GM21529 (cell line): ENCODE results near the gene C1orf105.
"Not testable (repeated sequence)": the region's sequence is repeated elsewhere in the genome, so short reads cannot be mapped to it uniquely, and the experiment has no call there.

Experiments used
- ATAC-seq: cut with Tn5 transposase; IDR thresholded peaks from one replicate; pipeline ENCODE4 v1.9.1; 2021; ENCODE audit not compliant: unreplicated experiment

The C1orf105 gene

DNA sequence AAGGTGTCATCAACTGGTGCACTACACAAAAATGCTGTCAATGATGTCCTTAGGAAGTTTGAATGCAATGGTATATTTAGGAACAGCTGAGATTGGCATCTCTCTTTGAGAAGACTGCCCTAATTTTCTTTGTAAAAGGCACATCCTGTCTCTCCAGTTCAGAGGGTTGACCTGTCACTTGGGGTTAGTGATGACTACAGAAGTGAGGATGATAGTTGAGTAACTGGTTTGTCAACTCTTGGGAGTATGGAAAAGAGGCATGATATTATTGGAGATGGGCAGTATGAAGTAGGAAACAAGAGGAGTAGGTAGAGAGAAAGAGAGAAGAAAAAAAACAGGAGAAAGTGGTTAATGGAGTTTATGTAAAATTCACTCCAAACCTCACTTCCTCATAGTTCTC, 63.8 kb downstream of the C1orf105 start:
- no peak for ATAC-seq

DNA sequence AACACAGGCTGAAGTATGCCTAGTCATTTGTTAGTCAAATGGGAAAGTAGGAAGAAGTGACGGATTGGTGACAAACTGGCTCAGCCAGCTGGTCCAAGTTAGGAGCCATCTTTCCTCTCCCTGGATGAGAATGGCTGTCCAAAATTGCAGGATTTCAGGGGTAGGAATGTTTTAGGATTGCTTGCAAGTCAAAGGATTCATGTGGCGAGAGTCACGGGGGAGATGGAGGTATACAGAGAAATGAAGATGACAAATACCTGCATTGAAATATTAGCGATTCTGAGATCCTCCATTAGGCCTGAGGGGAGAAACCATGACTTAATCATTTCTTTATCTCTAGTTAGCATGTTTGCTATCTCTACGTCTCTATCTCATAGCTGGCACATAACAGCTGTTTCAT, 65.1 kb downstream of the C1orf105 start:
- ATAC-seq: no peak

DNA sequence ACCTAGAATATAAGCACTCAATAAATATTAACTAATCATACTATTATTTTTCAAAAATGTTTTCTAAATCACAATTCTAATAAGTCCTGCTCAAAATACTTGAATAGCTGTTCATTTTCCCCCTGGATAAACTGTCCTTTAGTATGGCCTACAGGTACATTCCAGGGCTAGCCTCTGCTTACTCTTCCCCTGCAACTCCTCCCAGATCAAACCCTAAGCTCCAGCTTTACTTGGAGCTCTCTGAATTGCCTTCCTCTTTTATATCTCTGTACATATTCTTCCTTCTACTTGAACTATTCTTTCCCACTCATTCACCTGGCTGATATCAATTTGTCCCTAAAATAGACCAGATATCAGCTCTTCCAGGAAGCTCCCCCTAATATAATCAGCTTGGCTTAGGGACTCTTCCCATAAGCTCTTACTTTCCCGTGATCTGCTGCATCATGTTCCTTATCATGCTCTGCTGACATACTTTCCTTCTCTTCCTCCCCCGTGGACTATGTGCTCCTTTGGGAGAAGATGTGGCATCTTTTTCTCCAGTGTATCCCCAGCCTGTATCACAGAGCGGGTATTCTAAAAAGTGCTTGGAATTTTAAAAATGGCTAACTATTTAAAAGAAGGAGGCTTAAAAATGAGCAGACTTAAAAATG, 66.4 kb downstream of the C1orf105 start:
- ATAC-seq: no peak

DNA sequence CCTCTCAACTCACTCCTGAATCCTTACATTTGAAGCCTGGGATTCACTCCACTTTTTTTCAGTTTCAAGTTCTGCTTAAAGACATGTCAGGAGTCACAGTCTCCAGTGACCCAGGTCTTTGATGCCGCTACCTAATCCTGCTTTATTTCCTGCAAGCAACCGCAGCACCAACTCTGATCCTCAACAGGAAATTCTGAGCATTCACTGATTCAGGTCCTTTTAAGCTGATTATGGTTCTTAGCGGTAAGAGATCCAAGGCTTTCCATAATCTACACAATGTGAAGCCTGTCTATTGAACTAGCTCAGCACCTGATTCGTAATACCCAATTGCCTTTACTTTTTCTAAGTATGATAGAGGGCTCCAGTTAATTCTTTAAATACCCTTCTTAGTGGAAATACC, 67.1 kb downstream of the C1orf105 start:
- no peak for ATAC-seq

DNA sequence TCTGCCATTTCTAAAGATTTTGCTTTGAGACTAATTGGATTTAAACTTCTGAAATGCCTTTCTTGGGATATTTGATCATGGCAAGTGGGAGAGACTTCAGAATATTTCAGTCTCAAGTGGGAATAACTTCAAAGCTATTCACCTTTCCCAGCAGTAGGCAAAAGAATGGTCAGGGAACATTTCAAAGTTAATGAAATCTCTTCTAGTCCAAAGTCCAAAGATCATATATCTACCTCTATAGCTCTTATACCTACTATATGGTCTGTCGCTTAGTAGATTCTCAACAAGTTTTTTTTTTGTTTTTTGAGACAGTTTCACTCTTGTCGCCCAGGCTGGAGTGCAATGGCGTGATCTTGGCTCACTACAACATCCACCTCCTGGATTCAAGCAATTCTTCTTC, 67.9 kb downstream of the C1orf105 start:
- ATAC-seq: no peak

DNA sequence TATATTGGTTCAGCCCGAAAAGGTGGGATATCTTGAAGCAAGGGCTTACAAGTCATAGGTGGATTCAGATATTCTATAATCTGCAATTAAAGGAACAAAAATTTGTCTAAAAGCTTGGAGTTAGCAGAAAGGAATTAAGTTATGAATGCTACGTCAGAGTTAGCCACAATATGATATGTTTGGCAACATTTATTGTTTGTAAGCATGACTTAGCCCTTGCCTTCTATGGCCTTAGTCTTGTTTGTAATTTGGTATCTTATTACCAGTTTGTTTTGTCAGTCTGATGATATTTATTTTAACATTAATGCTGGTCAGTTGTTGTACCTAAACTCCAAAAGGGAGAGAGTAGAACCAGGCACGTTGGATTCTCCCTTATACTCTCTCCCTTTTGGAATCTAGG, 69.4 kb downstream of the C1orf105 start:
- no peak for ATAC-seq

DNA sequence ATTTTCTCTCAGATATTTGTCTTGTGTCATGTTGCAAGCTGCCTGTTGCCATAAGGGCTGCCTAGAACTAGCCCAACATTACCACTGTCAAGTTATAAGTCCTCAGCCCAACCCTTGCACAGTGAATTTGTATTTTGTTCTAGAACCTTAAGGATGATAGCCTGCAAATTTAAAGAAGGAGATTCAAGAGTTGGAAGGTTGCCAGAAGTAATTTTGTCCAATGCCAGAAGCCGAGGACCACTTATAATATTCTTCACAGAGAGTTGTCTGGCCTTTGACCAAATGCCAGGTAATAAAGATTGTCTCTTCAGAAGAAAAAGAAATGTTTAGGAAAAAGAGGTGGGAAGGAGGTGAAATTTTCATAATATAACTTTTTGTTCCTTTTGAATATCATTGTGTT, 71.9 kb downstream of the C1orf105 start:
- ATAC-seq: no peak

DNA sequence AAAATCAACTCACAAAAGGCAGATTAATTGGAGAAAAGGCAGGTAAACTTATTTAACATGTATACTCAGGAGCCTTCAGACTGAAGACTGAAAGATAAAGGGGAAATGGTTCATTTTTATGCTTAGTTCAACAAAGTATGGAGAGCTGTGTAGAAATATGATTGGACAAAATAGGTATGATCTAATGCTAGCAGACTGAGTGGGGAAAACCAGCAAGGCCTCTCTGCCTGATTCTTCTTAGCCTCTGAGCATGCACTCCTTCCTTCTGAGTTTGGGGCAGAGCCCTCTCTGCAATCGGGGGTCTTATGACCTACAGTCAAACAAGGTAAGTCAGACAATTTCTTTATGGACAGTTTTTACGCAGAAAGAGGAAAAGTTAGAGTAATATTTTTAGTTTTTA, 73.7 kb downstream of the C1orf105 start:
- ATAC-seq: no peak

DNA sequence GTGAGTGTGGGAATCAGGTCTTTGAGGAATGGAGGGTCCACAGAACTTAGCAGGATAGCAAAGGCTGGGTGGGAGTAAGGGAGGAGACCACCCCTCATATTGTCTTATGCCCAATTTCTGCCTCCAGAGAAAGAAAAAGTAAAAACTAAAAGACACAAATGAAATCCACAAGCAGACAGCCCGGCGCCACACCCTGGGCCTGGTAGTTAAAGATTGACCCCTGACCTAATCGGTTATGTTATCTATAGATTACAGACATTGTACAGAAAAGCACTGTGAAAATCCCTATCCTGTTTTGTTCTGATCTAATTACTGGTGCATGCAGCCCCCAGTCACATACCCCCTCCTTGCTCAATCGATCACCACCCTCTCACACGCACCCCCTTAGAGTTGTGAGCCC, 75.6 kb downstream of the C1orf105 start:
- ATAC-seq: not testable (repeated sequence)

DNA sequence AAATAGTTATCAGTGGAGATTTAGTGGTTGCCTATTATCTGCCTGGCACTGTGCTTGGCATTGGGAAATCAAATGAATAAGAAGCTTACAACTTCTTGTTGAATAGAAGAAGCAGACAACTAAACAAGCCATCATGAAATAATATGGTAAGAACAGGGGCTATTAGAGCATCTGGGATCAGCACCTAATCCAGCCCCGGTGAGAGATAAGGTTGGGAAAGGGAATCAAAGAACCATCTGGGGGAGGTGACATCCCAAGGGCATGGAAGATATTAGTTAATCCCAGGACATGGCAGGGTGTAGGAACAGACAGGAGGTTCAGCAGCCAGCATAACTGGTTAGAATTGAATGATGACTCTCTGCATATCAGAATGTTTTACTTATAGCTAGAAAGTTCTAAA, 76.2 kb downstream of the C1orf105 start:
- no peak for ATAC-seq

DNA sequence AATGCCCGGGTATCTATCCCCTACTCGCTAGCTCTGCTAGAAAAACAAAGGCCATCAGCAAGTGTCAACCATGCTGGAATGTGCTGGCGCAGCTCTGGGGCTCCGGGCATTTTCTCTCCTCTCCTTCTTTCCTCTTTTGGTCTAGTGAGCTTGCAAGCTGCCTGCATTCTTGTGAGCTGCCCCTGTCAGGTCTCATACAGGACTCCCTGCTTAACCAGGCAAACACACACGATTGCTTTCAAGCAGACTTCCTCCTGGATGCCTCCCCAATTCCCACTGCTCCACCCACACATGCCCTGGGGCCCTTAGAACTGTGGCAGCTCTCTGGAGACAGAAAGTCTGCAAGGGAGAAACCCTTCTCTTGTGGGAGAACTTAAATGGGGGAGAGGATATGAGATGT, 76.7 kb downstream of the C1orf105 start:
- no peak for ATAC-seq

DNA sequence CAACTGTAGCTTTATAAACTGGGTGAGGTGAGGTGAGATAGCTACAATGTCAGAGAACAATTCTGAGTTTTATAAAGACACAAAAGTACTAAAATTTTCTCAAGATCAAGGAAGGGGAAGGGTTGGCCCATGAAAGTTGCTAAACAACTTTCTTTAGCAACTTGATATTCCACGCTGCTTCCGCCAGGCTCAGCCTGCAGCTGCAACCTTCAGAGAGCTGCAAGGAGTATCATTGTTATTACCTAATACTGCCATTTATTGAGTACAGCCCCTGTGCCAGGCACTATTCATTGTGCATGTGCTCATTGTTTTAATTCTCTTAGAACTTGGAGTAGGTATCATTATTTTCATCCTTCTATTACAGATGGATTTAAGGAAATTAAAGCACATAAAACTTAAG, 78.4 kb downstream of the C1orf105 start:
- no peak for ATAC-seq

DNA sequence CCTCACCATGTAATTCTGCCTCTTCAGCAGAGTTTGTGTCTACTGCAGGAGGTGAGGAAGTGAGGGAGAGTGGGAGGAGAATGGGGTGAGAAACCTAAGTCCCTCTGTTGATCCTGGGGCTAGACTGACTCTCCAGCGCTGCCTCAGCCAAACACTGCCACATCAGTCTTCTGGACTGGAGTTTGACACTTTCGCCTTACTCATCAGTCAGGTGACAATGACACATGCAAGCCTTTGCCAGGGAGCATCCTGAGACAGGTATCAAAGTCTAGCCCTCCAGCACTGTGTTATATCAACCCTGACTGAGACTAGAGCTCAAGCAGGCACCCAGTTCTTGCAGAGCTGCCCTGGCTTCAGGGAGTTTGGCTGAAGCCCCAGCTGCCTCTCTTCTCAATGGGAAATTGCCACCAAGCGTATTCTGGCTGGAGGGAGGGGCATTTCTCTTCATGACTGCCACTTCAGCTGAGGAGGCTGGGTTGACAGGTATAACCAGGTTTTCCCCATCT, 79.2 kb downstream of the C1orf105 start:
- no peak for ATAC-seq

DNA sequence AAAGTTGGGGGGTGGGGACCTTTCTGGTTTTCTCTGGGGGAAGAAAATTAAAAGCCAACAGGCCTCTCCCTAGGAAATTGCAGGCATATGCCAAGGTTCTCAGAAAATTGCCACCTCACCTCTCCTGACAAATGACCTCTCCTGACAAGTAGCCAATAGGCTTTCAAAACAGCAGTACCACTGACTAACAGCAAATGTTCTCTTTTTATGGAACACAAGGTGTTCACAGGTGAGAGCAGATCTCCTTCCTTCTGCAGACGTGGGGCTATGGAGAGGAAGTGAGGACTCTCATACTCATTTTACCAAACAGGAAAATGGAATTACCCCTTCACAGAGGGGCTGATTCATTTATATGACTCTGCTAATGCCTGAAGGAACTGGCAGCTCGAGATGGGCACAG, 79.7 kb downstream of the C1orf105 start:
- ATAC-seq: no peak

DNA sequence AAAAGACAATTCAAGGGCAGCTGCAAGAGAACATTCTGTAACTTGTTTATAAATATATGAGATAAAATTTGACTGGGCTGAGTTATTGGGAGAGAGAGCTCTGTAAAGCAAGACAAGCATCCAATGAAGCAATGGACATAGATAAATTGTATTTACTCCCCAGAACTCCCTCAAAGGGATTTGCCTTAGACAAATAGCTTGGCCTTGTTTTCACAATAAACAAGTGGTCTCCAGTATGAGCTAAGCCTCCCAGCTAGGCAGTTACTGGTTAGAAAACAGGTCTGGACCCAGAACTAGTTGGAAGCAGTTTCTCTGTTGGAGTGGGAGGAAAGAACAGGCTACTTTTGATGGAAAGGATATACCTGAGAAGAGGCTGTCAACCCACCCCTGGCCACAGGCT, 87.3 kb downstream of the C1orf105 start:
- no peak for ATAC-seq

DNA sequence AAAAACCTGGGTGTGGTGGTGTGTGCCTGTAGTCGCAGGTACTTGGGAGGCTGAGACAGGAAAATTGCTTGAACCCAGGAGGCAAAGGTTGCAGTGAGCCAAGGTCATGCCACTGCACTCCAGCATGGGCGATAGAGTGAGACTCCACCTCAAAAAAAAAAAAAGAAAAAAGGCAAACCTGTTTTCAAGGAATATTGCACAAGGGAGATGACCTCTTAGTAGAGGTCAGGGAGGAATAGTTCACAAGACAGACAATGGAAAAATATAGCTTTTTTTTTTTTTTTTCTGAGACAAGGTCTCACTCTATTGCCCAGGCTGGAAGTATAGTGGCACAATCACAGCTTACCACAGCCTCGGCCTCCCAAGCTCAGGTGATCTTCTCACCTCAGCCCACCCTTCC, 90.0 kb downstream of the C1orf105 start:
- no peak for ATAC-seq

DNA sequence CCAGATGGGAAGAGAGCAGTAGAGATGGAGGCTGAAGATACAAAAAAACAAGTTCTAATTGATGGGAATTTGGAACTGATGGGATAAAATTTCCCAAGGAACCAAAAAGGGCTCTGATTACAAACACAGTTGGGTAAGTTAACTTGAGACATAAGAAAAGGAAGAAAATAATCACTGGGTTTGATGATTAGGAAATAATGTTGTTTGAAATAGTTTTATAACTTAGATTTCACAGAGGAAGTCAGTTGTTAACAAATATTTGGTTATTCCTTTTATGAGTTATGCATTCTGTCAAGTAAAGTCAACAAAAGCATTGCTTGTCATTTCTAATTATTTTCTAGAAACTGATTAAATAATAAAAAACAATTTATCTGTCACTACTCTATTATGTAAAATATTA, 92.1 kb downstream of the C1orf105 start:
- no peak for ATAC-seq

DNA sequence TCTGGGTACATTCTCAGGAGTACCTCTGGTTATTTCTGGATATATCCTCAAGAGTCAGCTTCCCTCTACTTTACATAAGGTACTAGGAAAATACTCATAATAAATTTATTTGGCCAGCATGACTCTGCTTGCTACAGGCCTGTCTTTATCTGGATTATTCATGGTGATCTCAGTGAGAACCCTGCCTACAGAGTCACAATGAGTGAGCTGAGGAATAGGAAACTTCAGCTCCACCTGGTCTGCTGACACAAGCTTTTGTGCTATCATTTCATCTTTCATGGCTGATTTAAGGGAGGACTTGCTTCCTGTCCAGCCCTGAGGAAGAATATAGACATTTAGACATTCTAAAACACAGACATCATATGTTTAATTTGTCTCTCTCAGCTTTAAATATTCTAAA, 93.0 kb downstream of the C1orf105 start:
- ATAC-seq: no peak

DNA sequence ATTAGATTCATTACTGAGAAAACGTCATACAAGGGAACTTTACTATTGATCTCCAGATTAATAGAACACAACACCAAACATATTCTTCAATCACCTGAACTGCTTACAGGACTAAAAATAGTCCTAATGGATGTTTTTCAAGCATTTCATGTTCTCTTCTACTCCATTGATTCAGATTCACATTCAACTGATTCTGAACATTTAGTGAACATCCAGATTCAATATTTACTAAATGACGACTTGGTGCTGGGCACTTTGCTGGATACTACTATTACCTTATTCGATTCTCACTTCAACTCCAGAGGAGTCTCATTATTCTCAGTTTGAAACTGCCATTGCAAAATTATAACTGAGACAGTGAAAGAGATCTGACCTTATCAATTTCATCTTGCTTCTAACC, 93.6 kb downstream of the C1orf105 start:
- no peak for ATAC-seq

DNA sequence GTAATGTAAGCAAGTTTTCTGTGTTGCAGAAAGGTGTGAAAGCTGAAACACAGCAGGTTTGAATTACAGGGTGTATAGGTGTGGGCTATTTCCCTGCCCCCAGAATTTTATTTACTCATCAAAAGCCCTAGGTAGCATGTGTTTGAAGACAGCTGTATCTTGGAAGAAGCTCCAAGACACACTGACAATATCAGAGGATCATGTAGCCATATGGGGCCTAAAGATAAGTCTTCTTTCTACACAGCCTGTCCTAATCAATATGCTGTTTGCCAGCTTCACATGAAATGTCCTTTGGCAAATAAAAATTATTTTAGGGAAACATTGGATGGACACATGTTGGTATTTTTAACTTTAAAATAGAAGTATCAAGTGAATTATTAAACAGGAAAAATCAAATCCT, 95.0 kb downstream of the C1orf105 start:
- no peak for ATAC-seq

DNA sequence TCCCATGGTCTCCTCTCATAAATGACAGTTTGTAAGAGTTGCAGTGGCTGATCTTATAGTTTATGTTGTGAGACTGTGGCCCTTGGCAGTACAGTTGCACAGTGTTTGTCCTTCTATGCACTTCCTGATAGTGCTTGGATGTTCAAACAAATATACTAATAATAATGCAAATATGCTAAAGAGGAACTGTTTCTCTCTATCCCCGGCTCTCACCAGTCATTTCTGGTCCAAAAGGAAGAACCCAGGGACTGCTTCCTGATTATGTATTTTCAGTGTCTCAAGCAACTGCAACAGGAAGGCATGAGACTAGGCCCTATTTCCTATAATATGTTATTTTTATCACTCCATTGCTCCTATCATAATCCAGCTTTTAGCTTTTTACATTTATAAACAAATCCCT, 95.4 kb downstream of the C1orf105 start:
- ATAC-seq: no peak

DNA sequence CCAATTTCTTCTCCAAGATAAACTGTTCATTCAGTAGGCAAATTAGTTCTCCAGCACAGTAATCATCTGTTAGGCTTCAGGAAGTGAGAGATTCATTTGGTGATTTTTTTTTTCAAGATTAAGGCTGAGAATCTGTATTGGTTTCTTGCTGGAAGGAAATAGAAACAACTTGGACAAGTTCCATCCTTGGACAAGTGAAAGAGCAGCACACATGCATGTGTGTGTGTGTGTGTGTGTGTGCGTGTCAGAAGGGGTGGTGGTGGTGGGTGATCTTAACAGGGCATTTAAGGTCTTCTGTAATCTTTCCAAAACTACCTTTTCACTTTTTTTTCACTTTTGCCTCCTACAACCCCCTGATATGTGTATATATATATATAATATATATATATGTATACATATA, 96.6 kb downstream of the C1orf105 start:
- ATAC-seq: no peak

DNA sequence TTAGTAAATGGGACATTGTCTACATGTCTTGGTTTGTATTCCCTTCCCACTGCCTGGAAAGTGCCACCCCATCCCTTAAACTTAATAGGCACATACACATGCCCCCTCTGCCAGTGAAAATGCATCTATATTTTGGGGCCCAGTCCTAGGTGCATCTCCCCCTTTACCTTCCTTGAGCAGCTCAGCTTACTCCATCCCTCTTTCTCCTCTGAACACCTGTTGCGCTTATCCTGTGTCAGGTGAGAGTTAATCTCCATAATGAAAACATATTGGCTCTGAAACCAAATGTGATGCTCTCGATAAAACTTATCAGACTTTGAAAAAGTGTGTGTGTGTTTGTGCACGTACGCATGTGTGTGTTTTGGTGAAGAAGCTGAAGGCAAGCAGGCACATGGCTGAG, 97.1 kb downstream of the C1orf105 start:
- ATAC-seq: no peak
